ENCODE data around the gene DLGAP1. TPM values are rescaled to one million over a fixed set of nuclear protein-coding genes. Genes with fewer than 3 reads are reported as not detected.

DLGAP1 gene
- polyA plus RNA-seq, 1 of the 3 experiments (the other 2 are of a cell fraction): not detected

DNA sequence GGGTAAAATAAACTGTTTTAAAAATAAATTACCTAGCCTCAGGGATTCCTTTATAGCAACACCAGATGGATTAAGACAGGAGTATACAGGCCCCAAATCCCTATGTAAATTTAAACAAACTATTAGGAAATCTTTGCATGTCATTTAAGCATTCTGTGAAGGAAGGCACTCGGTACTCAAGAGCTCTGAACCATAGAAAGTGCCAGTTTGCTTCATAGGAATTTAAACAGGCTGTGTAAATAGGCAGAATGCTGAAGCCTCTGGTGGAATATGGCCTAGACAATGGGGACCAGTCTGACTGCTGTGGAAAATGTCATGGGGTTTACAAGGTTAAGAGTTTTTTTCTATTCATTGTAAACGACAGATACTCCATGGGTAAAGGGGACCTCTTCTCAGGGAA is 377.4 kb downstream of the DLGAP1 start:
- no peaks in the 10 kb centered on the region for H3K9me3 ChIP-seq
- H4K20me1 ChIP-seq (ENCODE audit: insufficient read depth): no peaks in the 10 kb centered on the region
- H2AFZ ChIP-seq (ENCODE audit: low read depth): no peak overlapping the region
- DNase-seq: no peak
- no peak overlapping the region for H3K4me3 ChIP-seq (ENCODE audit: low read depth in 2 of 2, low read length in 1 of 2)
- ChIA-PET POLR2A (no interaction called here), CTCF (interaction anchor here (1.4 kb wide), 1 partner anchor 9 kb away, joined by 5 read pairs; no protein-coding TSS in a partner anchor)
- H3K79me2 ChIP-seq (ENCODE audit: insufficient read depth): no peaks in the 10 kb centered on the region
- TF ChIP-seq JUND (IDR thresholded peaks at IDR 0.05) (no peak), YY1 (IDR thresholded peaks at IDR 0.05; ENCODE audit: low read depth) (no peak), CHD2 (IDR thresholded peaks at IDR 0.05; ENCODE audit: low read length, partially characterized antibody) (no peak), TAF1 (IDR thresholded peaks at IDR 0.05; ENCODE audit: borderline replicate concordance, low read depth, low read length) (no peak), MXI1 (IDR thresholded peaks at IDR 0.05; ENCODE audit: low read depth, low read length) (no peak), EP300 (IDR thresholded peaks at IDR 0.05; ENCODE audit: borderline replicate concordance in 1 of 2, low read depth in 1 of 2, low read length in 1 of 2) (no peak), GATA2 (CRISPR knock-in tag; IDR thresholded peaks at IDR 0.05) (no peak), EZH2phosphoT487 (IDR thresholded peaks at IDR 0.05; ENCODE audit: borderline replicate concordance, low read depth) (no peak)
- H3F3A ChIP-seq (replicated peaks; ENCODE audit: insufficient read depth): no peaks in the 10 kb centered on the region
- H3K4me2 ChIP-seq: no peak overlapping the region
- H3K27me3 ChIP-seq (ENCODE audit: insufficient read depth): no peaks in the 10 kb centered on the region
- H3K9ac ChIP-seq: no peak overlapping the region
- H3K9me2 ChIP-seq: no peaks in the 10 kb centered on the region
- WGBS (ENCODE audit: low lambda C conversion rate): 0% methylated on average over 2 of the region's 2 CpGs
- H3K4me1 ChIP-seq (ENCODE audit: control insufficient read depth in 1 of 2, insufficient read depth in 2 of 2, low read depth in 1 of 2, low read length in 1 of 2): no peaks in the 10 kb centered on the region
- H3K36me3 ChIP-seq (replicated peaks in 1 of 2; ENCODE audit: control insufficient read depth in 1 of 2, insufficient read depth in 2 of 2, low read length in 1 of 2): no peaks in the 10 kb centered on the region
- H3K27ac ChIP-seq (ENCODE audit: low read depth in 2 of 2, low read length in 1 of 2): no peak overlapping the region

DNA sequence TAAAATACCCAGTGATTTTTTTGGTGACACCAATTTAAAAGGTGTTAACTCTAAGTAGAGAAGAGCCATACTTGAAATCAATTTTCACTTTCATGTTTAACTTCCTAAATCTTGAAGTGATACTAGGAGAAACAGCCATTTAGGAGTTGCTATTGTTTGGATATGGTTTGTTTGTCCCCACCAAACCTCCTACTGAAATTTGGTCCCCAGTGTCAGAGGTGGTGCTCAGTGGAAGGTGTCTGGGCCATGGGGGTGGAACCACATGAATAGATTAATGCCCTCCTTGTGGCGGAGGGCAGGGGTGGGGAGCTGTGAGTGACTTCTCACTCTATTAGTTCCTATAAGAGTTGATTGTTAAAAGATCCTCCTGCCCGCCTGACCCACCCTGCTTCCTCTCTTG is 377.9 kb downstream of the DLGAP1 start:
- ChIA-PET CTCF (interaction anchor here (1.4 kb wide), 1 partner anchor 9 kb away, joined by 5 read pairs; no protein-coding TSS in a partner anchor), POLR2A (no interaction called here)
- Histone ChIP-seq H3K4me2 (no peak overlapping the region), H3K27ac (ENCODE audit: low read depth in 2 of 2, low read length in 1 of 2) (no peak overlapping the region), H2AFZ (ENCODE audit: low read depth) (no peak overlapping the region), H3K4me1 (ENCODE audit: control insufficient read depth in 1 of 2, insufficient read depth in 2 of 2, low read depth in 1 of 2, low read length in 1 of 2) (no peaks in the 10 kb centered on the region), H3K9ac (no peak overlapping the region), H3K79me2 (ENCODE audit: insufficient read depth) (no peaks in the 10 kb centered on the region), H3K4me3 (ENCODE audit: low read depth in 2 of 2, low read length in 1 of 2) (no peak overlapping the region), H3F3A (replicated peaks; ENCODE audit: insufficient read depth) (no peaks in the 10 kb centered on the region), H3K9me2 (no peaks in the 10 kb centered on the region), H3K36me3 (replicated peaks in 1 of 2; ENCODE audit: control insufficient read depth in 1 of 2, insufficient read depth in 2 of 2, low read length in 1 of 2) (no peaks in the 10 kb centered on the region), H3K27me3 (ENCODE audit: insufficient read depth) (no peaks in the 10 kb centered on the region), H4K20me1 (ENCODE audit: insufficient read depth) (no peaks in the 10 kb centered on the region), H3K9me3 (no peaks in the 10 kb centered on the region)
- DNase-seq: no peak
- 0% methylated on average over 1 of the region's 2 CpGs for WGBS (ENCODE audit: low lambda C conversion rate)
- TF ChIP-seq, protein P1, sequence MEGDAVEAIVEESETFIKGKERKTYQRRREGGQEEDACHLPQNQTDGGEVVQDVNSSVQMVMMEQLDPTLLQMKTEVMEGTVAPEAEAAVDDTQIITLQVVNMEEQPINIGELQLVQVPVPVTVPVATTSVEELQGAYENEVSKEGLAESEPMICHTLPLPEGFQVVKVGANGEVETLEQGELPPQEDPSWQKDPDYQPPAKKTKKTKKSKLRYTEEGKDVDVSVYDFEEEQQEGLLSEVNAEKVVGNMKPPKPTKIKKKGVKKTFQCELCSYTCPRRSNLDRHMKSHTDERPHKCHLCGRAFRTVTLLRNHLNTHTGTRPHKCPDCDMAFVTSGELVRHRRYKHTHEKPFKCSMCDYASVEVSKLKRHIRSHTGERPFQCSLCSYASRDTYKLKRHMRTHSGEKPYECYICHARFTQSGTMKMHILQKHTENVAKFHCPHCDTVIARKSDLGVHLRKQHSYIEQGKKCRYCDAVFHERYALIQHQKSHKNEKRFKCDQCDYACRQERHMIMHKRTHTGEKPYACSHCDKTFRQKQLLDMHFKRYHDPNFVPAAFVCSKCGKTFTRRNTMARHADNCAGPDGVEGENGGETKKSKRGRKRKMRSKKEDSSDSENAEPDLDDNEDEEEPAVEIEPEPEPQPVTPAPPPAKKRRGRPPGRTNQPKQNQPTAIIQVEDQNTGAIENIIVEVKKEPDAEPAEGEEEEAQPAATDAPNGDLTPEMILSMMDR (IDR thresholded peaks at IDR 0.05): no peak
- TF ChIP-seq JUND (IDR thresholded peaks at IDR 0.05): no peak
- TF ChIP-seq ZBTB33 (IDR thresholded peaks at IDR 0.05; ENCODE audit: borderline replicate concordance, low read depth): no peak
- no peak for TF ChIP-seq RXRA (IDR thresholded peaks at IDR 0.05; ENCODE audit: borderline replicate concordance, low read depth)
- no peak for TF ChIP-seq TEAD4 (IDR thresholded peaks at IDR 0.05; ENCODE audit: borderline replicate concordance, insufficient read depth)
- no peak for TF ChIP-seq MXI1 (IDR thresholded peaks at IDR 0.05; ENCODE audit: low read depth, low read length)
- no peak for TF ChIP-seq TCF12 (IDR thresholded peaks at IDR 0.05)
- no peak for TF ChIP-seq EZH2phosphoT487 (IDR thresholded peaks at IDR 0.05; ENCODE audit: borderline replicate concordance, low read depth)
- no peak for TF ChIP-seq RFX5 (IDR thresholded peaks at IDR 0.05; ENCODE audit: low read length)
- TF ChIP-seq FOXM1 (IDR thresholded peaks at IDR 0.05; ENCODE audit: low read depth): no peak
- no peak for TF ChIP-seq NFIC (IDR thresholded peaks at IDR 0.05; ENCODE audit: borderline replicate concordance)
- TF ChIP-seq, protein P2, sequence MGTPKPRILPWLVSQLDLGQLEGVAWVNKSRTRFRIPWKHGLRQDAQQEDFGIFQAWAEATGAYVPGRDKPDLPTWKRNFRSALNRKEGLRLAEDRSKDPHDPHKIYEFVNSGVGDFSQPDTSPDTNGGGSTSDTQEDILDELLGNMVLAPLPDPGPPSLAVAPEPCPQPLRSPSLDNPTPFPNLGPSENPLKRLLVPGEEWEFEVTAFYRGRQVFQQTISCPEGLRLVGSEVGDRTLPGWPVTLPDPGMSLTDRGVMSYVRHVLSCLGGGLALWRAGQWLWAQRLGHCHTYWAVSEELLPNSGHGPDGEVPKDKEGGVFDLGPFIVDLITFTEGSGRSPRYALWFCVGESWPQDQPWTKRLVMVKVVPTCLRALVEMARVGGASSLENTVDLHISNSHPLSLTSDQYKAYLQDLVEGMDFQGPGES (IDR thresholded peaks at IDR 0.05; ENCODE audit: low read depth, low read length): no peak
- TF ChIP-seq REST (IDR thresholded peaks at IDR 0.05; ENCODE audit: low read depth, low read length): no peak
- no peak for TF ChIP-seq GATA2 (CRISPR knock-in tag; IDR thresholded peaks at IDR 0.05)
- no peak for TF ChIP-seq ELF1 (IDR thresholded peaks at IDR 0.05)
- no peak for TF ChIP-seq FOSL2 (IDR thresholded peaks at IDR 0.05; ENCODE audit: borderline replicate concordance, low read depth)
